ENCODE measurements around the gene ZNF785. TPM values are rescaled to one million over a fixed set of nuclear protein-coding genes. Genes with fewer than 3 reads are reported as not detected.
"Not testable (repeated sequence)": the region's sequence is repeated elsewhere in the genome, so short reads cannot be mapped to it uniquely, and the experiment has no call there.

The ZNF785 gene
- total RNA-seq, 1 donor from 2014 or later: 9.3 TPM

- no peaks in the 10 kb centered on the region for H3K9me3 Mint-ChIP-seq (ENCODE audit: unreplicated experiment)
- Histone ChIP-seq H2AFZ (ENCODE audit: low read depth, low read length) (no peak overlapping the region), H4K20me1 (ENCODE audit: insufficient read depth, low read length) (no peaks in the 10 kb centered on the region), H3K27me3 (ENCODE audit: insufficient read depth, low read length) (no peaks in the 10 kb centered on the region), H3K4me1 (ENCODE audit: insufficient read depth, low read length) (peaks cover 26% of the 10 kb centered on the region), H3K79me2 (ENCODE audit: insufficient read depth, low read length) (peaks cover 7% of the 10 kb centered on the region), H3K27ac (ENCODE audit: low read depth, low read length) (no peak overlapping the region), H3K9ac (ENCODE audit: low read length) (no peak overlapping the region), H3K4me2 (ENCODE audit: low read length) (no peak overlapping the region), H3K4me3 (ENCODE audit: insufficient read depth, low read depth, low read length) (no peak overlapping the region), H3K9me3 (ENCODE audit: insufficient read depth, low read depth, low read length) (no peaks in the 10 kb centered on the region), H3K36me3 (ENCODE audit: insufficient read depth, low read length) (no peaks in the 10 kb centered on the region)
- TF ChIP-seq, protein P1, sequence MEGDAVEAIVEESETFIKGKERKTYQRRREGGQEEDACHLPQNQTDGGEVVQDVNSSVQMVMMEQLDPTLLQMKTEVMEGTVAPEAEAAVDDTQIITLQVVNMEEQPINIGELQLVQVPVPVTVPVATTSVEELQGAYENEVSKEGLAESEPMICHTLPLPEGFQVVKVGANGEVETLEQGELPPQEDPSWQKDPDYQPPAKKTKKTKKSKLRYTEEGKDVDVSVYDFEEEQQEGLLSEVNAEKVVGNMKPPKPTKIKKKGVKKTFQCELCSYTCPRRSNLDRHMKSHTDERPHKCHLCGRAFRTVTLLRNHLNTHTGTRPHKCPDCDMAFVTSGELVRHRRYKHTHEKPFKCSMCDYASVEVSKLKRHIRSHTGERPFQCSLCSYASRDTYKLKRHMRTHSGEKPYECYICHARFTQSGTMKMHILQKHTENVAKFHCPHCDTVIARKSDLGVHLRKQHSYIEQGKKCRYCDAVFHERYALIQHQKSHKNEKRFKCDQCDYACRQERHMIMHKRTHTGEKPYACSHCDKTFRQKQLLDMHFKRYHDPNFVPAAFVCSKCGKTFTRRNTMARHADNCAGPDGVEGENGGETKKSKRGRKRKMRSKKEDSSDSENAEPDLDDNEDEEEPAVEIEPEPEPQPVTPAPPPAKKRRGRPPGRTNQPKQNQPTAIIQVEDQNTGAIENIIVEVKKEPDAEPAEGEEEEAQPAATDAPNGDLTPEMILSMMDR (IDR thresholded peaks at IDR 0.05; ENCODE audit: insufficient read depth, low read depth, low read length): no peak
- no peak for TF ChIP-seq EZH2 (IDR thresholded peaks at IDR 0.05; ENCODE audit: insufficient read depth, low read length)
- DNase-seq (ENCODE audit: low read depth) (no peak), FAIRE-seq (no peak)
- H3K27ac Mint-ChIP-seq (ENCODE audit: unreplicated experiment): no peak overlapping the region
- no peak overlapping the region for H3K4me3 Mint-ChIP-seq (ENCODE audit: unreplicated experiment)
- peaks cover 6% of the 10 kb centered on the region for H3K36me3 Mint-ChIP-seq (ENCODE audit: low read depth, unreplicated experiment)
- peaks cover 7% of the 10 kb centered on the region for H3K4me1 Mint-ChIP-seq (ENCODE audit: low read depth, unreplicated experiment)
- no peaks in the 10 kb centered on the region for H3K27me3 Mint-ChIP-seq (ENCODE audit: low read depth, unreplicated experiment)
Observed at GRCh38 chr16:30539000-30539964, 46.2 kb downstream of the ZNF785 start.

DNA sequence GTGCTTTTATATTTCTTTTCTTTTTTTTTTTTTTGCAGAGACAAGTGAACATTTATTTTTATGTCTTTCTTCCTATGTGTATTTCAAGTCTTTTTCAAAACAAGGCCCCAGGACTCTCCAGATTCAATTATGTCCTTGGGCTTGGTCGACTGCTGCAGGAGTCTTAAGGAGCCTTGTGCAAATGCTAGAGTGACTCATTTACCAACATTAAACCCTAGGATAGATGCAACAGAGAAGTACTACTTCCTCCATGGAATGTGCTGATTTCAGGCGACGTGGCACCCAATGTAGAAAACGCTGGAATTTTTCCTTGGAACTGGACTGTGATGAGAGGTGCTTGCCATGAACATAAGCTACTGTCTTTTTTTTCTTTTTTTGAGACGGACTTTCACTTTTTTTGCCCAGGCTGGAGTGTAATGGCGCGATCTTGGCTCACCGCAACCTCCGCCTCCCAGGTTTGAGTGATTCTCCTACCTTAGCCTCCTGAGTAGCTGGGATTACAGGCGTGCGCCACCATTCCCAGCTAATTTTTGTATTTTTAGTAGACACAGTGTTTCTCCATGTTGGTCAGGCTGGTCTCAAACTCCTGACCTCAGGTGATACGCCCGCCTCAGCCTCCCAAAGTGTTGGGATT, 49.0 kb downstream of the ZNF785 start:
- not testable (repeated sequence) for H2AFZ ChIP-seq (ENCODE audit: low read depth, low read length); H3K4me3 ChIP-seq (ENCODE audit: insufficient read depth, low read depth, low read length); H3K4me1 Mint-ChIP-seq (ENCODE audit: low read depth, unreplicated experiment); H3K9ac ChIP-seq (ENCODE audit: low read length); H3K9me3 ChIP-seq (ENCODE audit: insufficient read depth, low read depth, low read length); FAIRE-seq; H3K27me3 ChIP-seq (ENCODE audit: insufficient read depth, low read length); H3K4me2 ChIP-seq (ENCODE audit: low read length); DNase-seq (ENCODE audit: low read depth); H3K36me3 Mint-ChIP-seq (ENCODE audit: low read depth, unreplicated experiment); H3K36me3 ChIP-seq (ENCODE audit: insufficient read depth, low read length); H3K9me3 Mint-ChIP-seq (ENCODE audit: unreplicated experiment); H3K27me3 Mint-ChIP-seq (ENCODE audit: low read depth, unreplicated experiment); H3K27ac ChIP-seq (ENCODE audit: low read depth, low read length); H4K20me1 ChIP-seq (ENCODE audit: insufficient read depth, low read length)
- Histone ChIP-seq H3K4me1 (ENCODE audit: insufficient read depth, low read length) (peaks cover 25% of the 10 kb centered on the region), H3K79me2 (ENCODE audit: insufficient read depth, low read length) (peaks cover 22% of the 10 kb centered on the region)
- H3K4me3 Mint-ChIP-seq (ENCODE audit: unreplicated experiment): peak overlapping the region; percentile 94
- peak overlapping the region; percentile 18 for H3K27ac Mint-ChIP-seq (ENCODE audit: unreplicated experiment)

DNA sequence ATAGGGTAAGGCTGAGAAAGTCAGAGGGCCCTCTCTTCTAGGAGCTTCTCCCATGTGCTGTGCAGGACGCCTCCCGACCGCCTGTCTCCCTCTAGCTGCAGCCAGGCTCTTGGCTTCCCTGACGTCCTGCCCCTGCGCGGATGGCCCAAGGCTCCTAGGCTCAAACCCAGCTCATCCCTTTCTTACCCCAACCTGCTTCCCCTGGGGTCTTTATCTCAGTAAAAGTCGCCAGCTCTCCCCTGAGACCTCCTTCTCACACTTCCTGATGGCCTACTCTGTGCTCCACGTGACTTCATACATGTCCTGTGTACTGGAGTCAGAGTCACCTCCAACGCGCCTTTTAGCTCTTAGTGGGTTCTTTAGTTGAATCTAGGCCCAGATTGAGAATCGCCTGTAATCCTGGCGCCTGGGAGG, 49.7 kb downstream of the ZNF785 start:
- H3K4me1 Mint-ChIP-seq (ENCODE audit: low read depth, unreplicated experiment): peaks cover 7% of the 10 kb centered on the region
- TF ChIP-seq, protein P1 (IDR thresholded peaks at IDR 0.05; ENCODE audit: insufficient read depth, low read depth, low read length): no peak
- no peak for TF ChIP-seq EZH2 (IDR thresholded peaks at IDR 0.05; ENCODE audit: insufficient read depth, low read length)
- Histone ChIP-seq H3K27me3 (ENCODE audit: insufficient read depth, low read length) (no peaks in the 10 kb centered on the region), H3K4me2 (ENCODE audit: low read length) (peak overlapping the region; percentile 92), H3K9ac (ENCODE audit: low read length) (peak overlapping the region; percentile 85), H3K4me1 (ENCODE audit: insufficient read depth, low read length) (peaks cover 21% of the 10 kb centered on the region), H3K4me3 (ENCODE audit: insufficient read depth, low read depth, low read length) (peak overlapping the region; percentile 68), H2AFZ (ENCODE audit: low read depth, low read length) (peak overlapping the region; percentile 95), H3K9me3 (ENCODE audit: insufficient read depth, low read depth, low read length) (no peaks in the 10 kb centered on the region), H4K20me1 (ENCODE audit: insufficient read depth, low read length) (no peaks in the 10 kb centered on the region), H3K36me3 (ENCODE audit: insufficient read depth, low read length) (no peaks in the 10 kb centered on the region), H3K79me2 (ENCODE audit: insufficient read depth, low read length) (peaks cover 22% of the 10 kb centered on the region), H3K27ac (ENCODE audit: low read depth, low read length) (no peak overlapping the region)
- DNase-seq (ENCODE audit: low read depth) (peak; percentile 40), FAIRE-seq (no peak)
- H3K4me3 Mint-ChIP-seq (ENCODE audit: unreplicated experiment): peak overlapping the region; percentile 94
- no peaks in the 10 kb centered on the region for H3K9me3 Mint-ChIP-seq (ENCODE audit: unreplicated experiment)
- H3K27ac Mint-ChIP-seq (ENCODE audit: unreplicated experiment): peak overlapping the region; percentile 81
- H3K36me3 Mint-ChIP-seq (ENCODE audit: low read depth, unreplicated experiment): peaks cover 6% of the 10 kb centered on the region
- H3K27me3 Mint-ChIP-seq (ENCODE audit: low read depth, unreplicated experiment): no peaks in the 10 kb centered on the region

Data from astrocyte (in vitro differentiated cells and primary cell).